ENCODE measurements around the gene NCBP2L.

NCBP2L gene

DNA sequence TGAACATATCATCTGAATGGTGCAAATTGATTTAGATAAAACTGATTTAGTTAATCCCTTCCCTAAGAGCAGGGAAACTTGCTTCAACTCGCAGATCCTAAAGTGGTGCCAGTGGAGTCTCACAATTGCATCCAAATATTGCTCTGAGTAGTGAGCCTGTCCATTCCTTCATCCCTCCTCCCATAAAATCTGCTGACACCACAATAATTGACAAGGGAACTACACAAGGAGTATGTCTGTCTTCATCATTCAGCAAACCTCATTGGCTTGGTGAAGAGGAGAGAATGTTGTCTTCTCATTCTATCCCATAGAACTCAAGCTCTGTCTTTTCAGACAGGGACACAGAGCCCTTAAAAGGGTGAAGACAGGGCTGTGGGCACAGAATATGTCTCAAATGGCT lies 52.3 kb downstream of the NCBP2L start:
- no peak overlapping the region for H3K4me3 ChIP-seq (ENCODE audit: low read depth, low read length)
- no peak for DNase-seq (ENCODE audit: low read depth)
- TF ChIP-seq CTCF (IDR thresholded peaks at IDR 0.05; ENCODE audit: low read depth, low read length, missing control alignments): no peak
- in situ Hi-C loops (cut with HindIII; ENCODE audit: low sequenced_read_pairs): no loop called here

- no peak for DNase-seq (ENCODE audit: low read depth)
- no peak overlapping the region for H3K4me3 ChIP-seq (ENCODE audit: low read depth, low read length)
- TF ChIP-seq CTCF (IDR thresholded peaks at IDR 0.05; ENCODE audit: low read depth, low read length, missing control alignments): no peak
- in situ Hi-C loops (cut with HindIII; ENCODE audit: low sequenced_read_pairs): no loop called here
Observed at GRCh38 chrX:107831071-107831730, 53.7 kb downstream of the NCBP2L start.

- DNase-seq (ENCODE audit: low read depth): no peak
- TF ChIP-seq CTCF (IDR thresholded peaks at IDR 0.05; ENCODE audit: low read depth, low read length, missing control alignments): no peak
- H3K4me3 ChIP-seq (ENCODE audit: low read depth, low read length): no peak overlapping the region
- in situ Hi-C loops (cut with HindIII; ENCODE audit: low sequenced_read_pairs): no loop called here
Observed at GRCh38 chrX:107834275-107835201, 57.0 kb downstream of the NCBP2L start.

GRCh38 chrX:107836958-107837357 lies 59.4 kb downstream of the NCBP2L start:
- in situ Hi-C loops (cut with HindIII; ENCODE audit: low sequenced_read_pairs): no loop called here
- no peak for TF ChIP-seq CTCF (IDR thresholded peaks at IDR 0.05; ENCODE audit: low read depth, low read length, missing control alignments)
- H3K4me3 ChIP-seq (ENCODE audit: low read depth, low read length): no peak overlapping the region
- DNase-seq (ENCODE audit: low read depth): no peak

- in situ Hi-C loops (cut with HindIII; ENCODE audit: low sequenced_read_pairs): no loop called here
- no peak for DNase-seq (ENCODE audit: low read depth)
- H3K4me3 ChIP-seq (ENCODE audit: low read depth, low read length): no peak overlapping the region
- no peak for TF ChIP-seq CTCF (IDR thresholded peaks at IDR 0.05; ENCODE audit: low read depth, low read length, missing control alignments)
Observed at GRCh38 chrX:107840971-107841370, 63.4 kb downstream of the NCBP2L start.

DNA sequence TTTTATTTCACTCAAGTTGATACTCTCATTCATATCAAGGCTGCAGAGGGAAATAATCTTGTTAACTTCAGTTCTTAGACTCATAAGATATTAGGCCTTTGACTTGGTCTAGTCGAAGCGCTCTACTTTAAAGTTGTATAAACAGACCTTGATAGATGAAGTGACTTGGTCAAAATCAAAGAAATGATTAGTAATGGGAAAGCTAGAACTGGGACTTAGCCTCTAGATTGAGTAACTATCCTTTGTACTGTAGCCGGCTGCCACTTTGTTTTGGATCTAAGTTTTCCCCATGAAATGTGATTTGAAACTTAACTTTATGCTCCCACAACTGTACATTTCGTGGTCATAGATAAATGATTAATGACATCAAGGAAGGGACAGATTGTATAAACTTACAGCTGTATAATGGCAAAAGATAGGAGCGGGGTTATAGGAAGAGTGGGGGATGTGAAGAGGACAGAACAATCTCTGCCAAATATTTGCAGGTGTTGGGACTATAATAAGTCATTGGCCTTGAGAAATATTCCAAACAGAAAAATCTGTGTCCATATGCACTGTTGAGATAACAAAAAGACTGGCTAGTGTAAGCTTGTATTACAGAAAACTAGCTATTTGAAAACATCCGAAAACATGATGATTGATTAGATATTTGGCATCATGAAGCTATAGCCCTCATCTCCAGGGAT lies 65.3 kb downstream of the NCBP2L start:
- no peak for TF ChIP-seq CTCF (IDR thresholded peaks at IDR 0.05; ENCODE audit: low read depth, low read length, missing control alignments)
- in situ Hi-C loops (cut with HindIII; ENCODE audit: low sequenced_read_pairs): no loop called here
- DNase-seq (ENCODE audit: low read depth): no peak
- H3K4me3 ChIP-seq (ENCODE audit: low read depth, low read length): no peak overlapping the region
